C4-2B (cell line): ENCODE data around the gene RETN.

ENCODE experiments used
- ZFX ChIP-seq: fragments of 450-650 bp; IDR thresholded peaks from 2 replicates; pipeline ENCODE4 v1.6.1; 2017
- TF ChIP-seq, protein P1 (sequence below): fragments of 450-650 bp; conservative IDR thresholded peaks from 2 replicates; pipeline ENCODE4 v1.5.1; 2017; ENCODE audit warnings: mild to moderate bottlenecking

DNA sequence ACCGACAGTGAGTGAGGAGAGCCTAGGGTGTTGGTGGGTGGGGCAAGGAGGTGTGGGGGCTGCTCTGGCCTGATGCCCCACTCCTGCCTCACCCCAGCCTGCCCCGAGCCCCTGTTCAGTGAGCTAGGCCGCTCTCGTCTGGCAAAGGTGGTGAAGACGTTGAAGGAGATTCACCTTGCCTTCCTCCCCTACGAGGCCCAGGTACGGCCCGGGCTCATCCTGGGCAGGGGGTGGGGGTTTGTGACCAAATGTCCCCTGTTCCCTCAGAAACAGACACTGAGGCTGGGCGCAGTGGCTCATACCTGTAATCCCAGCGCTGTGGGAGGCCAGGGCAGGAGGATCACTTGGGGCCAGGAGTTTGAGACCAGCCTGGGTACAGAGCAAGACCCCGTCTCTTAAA is 28.0 kb upstream of the RETN start:
- TF ChIP-seq, protein P1, sequence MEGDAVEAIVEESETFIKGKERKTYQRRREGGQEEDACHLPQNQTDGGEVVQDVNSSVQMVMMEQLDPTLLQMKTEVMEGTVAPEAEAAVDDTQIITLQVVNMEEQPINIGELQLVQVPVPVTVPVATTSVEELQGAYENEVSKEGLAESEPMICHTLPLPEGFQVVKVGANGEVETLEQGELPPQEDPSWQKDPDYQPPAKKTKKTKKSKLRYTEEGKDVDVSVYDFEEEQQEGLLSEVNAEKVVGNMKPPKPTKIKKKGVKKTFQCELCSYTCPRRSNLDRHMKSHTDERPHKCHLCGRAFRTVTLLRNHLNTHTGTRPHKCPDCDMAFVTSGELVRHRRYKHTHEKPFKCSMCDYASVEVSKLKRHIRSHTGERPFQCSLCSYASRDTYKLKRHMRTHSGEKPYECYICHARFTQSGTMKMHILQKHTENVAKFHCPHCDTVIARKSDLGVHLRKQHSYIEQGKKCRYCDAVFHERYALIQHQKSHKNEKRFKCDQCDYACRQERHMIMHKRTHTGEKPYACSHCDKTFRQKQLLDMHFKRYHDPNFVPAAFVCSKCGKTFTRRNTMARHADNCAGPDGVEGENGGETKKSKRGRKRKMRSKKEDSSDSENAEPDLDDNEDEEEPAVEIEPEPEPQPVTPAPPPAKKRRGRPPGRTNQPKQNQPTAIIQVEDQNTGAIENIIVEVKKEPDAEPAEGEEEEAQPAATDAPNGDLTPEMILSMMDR = no peak
- no peak for TF ChIP-seq ZFX
